IMR-90 (cell line): ENCODE results near the gene GNAT3. TPM values are rescaled to one million over a fixed set of nuclear protein-coding genes. Genes with fewer than 3 reads are reported as not detected.

Experiments
- ATAC-seq: fragments of 200-7000 bp; cut with Tn5 transposase; 2 replicates; pipeline ENCODE4 v1.9.1; 2020; ENCODE audit warnings: low read depth, mild to moderate bottlenecking, moderate library complexity
- BruUV-seq: library from RNA; stranded (reverse); fragments of 400-500 nt; replicated peaks from 2 replicates; lab custom pipeline; 2021; lab: Mats Ljungman, UMichigan
- CTCF ChIA-PET: fragments of 300-600 bp; formaldehyde crosslinking; extraction: SDS; loops from one replicate; lab custom pipeline; 2021; ENCODE audit warnings: antibody characterized with exemption; lab: Yijun Ruan, JAX
- POLR2A ChIA-PET: fragments of 300-600 bp; sonication (Branson Sonifier 250); formaldehyde crosslinking; loops from one replicate; lab custom pipeline; 2022; ENCODE audit warnings: antibody characterized with exemption; ENCODE audit not compliant: unreplicated experiment; lab: Charles Lee
- DNase-seq: peaks from one replicate; pipeline ENCODE4 v3.0.0; 2013
- H2AFZ ChIP-seq: replicated peaks from 2 replicates; pipeline ENCODE3; 2013; ENCODE audit warnings: low read length, mild to moderate bottlenecking; ENCODE audit not compliant: poor library complexity
- H2AK5ac ChIP-seq: 2 replicates; pipeline ENCODE4 v1.6.1; 2013; ENCODE audit warnings: low read depth, low read length, inconsistent platforms
- H2AK9ac ChIP-seq: replicated peaks from 2 replicates; pipeline ENCODE3; 2013; ENCODE audit warnings: mild to moderate bottlenecking, low read depth, low read length, moderate library complexity; ENCODE audit not compliant: poor library complexity
- H2BK120ac ChIP-seq: 2 replicates; pipeline ENCODE4 v1.6.1; 2013; ENCODE audit warnings: low read depth, low read length, inconsistent platforms
- H2BK15ac ChIP-seq: 3 replicates; pipeline ENCODE4 v1.6.1; 2013; ENCODE audit warnings: low read depth, low read length, inconsistent platforms
- H2BK20ac ChIP-seq: 2 replicates; pipeline ENCODE4 v1.6.1; 2013; ENCODE audit warnings: low read depth, mild to moderate bottlenecking, inconsistent platforms, low read length, moderate library complexity
- H2BK5ac ChIP-seq: 2 replicates; pipeline ENCODE4 v1.6.1; 2013; ENCODE audit warnings: mild to moderate bottlenecking, low read depth, low read length, inconsistent platforms; ENCODE audit not compliant: poor library complexity, severe bottlenecking
- H3K14ac ChIP-seq: replicated peaks from 2 replicates; pipeline ENCODE4 v1.6.1; 2013; ENCODE audit warnings: low read depth, low read length, inconsistent platforms
- H3K18ac ChIP-seq: 2 replicates; pipeline ENCODE4 v1.6.1; 2013; ENCODE audit warnings: low read depth, low read length, control low read depth
- H3K23ac ChIP-seq: 2 replicates; pipeline ENCODE4 v1.6.1; 2013; ENCODE audit warnings: low read depth, low read length, inconsistent platforms
- H3K27ac ChIP-seq: 2 replicates; pipeline ENCODE4 v1.5.1; 2013; ENCODE audit warnings: mild to moderate bottlenecking, control low read depth, low read length; ENCODE audit not compliant: insufficient read depth
- H3K27me3 ChIP-seq: 2 replicates; pipeline ENCODE4 v1.6.1; 2013; ENCODE audit warnings: low read length; ENCODE audit not compliant: control insufficient read depth, insufficient read depth
- H3K36me3 ChIP-seq: 2 replicates; pipeline ENCODE4 v1.6.1; 2013; ENCODE audit warnings: low read length, mixed read lengths; ENCODE audit not compliant: control insufficient read depth, insufficient read depth
- H3K4ac ChIP-seq: 2 replicates; pipeline ENCODE4 v1.6.1; 2013; ENCODE audit warnings: low read depth, low read length, inconsistent platforms
- H3K4me1 ChIP-seq: 2 replicates; pipeline ENCODE4 v1.6.1; 2013; ENCODE audit warnings: low read length, mixed read lengths; ENCODE audit not compliant: control insufficient read depth, insufficient read depth
- H3K4me2 ChIP-seq: 2 replicates; pipeline ENCODE4 v1.6.1; 2013; ENCODE audit warnings: low read depth, mild to moderate bottlenecking, control low read depth, low read length, moderate library complexity
- H3K4me3 ChIP-seq: 2 replicates; pipeline ENCODE4 v1.5.1; 2013; ENCODE audit warnings: low read depth, mild to moderate bottlenecking, control low read depth, low read length, moderate library complexity; ENCODE audit not compliant: insufficient read depth
- H3K56ac ChIP-seq: 2 replicates; pipeline ENCODE4 v1.6.1; 2013; ENCODE audit warnings: low read length, inconsistent platforms; ENCODE audit not compliant: insufficient read depth; ENCODE audit errors: extremely low read depth
- H3K79me1 ChIP-seq, 2 experiments: 2 replicates each; pipeline ENCODE4 v1.6.1; 2013; ENCODE audit warnings: low read length in 2 of 2, inconsistent platforms in 1 of 2, low read depth in 1 of 2
- H3K9ac ChIP-seq: 2 replicates; pipeline ENCODE4 v1.6.1; 2013; ENCODE audit warnings: low read depth, low read length, control low read depth
- H3K9me1 ChIP-seq: 2 replicates; pipeline ENCODE4 v1.6.1; 2013; ENCODE audit warnings: low read length, inconsistent platforms; ENCODE audit not compliant: insufficient read depth
- H3K9me3 ChIP-seq: 2 replicates; pipeline ENCODE4 v1.6.1; 2013; ENCODE audit warnings: low read length; ENCODE audit not compliant: control insufficient read depth, insufficient read depth
- H4K20me1 ChIP-seq: 2 replicates; pipeline ENCODE4 v1.6.1; 2013; ENCODE audit warnings: low read length, inconsistent platforms; ENCODE audit not compliant: insufficient read depth
- H4K5ac ChIP-seq: 2 replicates; pipeline ENCODE4 v1.6.1; 2013; ENCODE audit warnings: mild to moderate bottlenecking, low read depth, low read length, control low read depth
- H4K8ac ChIP-seq, 2 experiments: 2 replicates each; pipeline ENCODE4 v1.6.1; 2013; ENCODE audit warnings: low read depth in 2 of 2, low read length in 2 of 2, control low read depth in 1 of 2, inconsistent platforms in 1 of 2
- H4K91ac ChIP-seq: 2 replicates; pipeline ENCODE4 v1.6.1; 2013; ENCODE audit warnings: low read depth, low read length, inconsistent platforms; ENCODE audit not compliant: insufficient read depth
- CEBPB ChIP-seq: IDR thresholded peaks from 2 replicates; pipeline ENCODE4 v1.6.1; 2012; ENCODE audit warnings: low read depth, low read length, improper control_type of control experiment
- CHD1 ChIP-seq: IDR thresholded peaks from 2 replicates; pipeline ENCODE4 v1.6.1; 2012; ENCODE audit warnings: low read depth, low read length, improper control_type of control experiment
- MAFK ChIP-seq: IDR thresholded peaks from 2 replicates; pipeline ENCODE4 v1.6.1; 2012; ENCODE audit warnings: low read depth, low read length, improper control_type of control experiment
- MXI1 ChIP-seq: IDR thresholded peaks from 2 replicates; pipeline ENCODE4 v1.6.1; 2012; ENCODE audit warnings: low read depth, mild to moderate bottlenecking, low read length, moderate library complexity, borderline replicate concordance
- RAD21 ChIP-seq: IDR thresholded peaks from 2 replicates; pipeline ENCODE4 v1.6.1; 2012; ENCODE audit warnings: low read length, improper control_type of control experiment
- RCOR1 ChIP-seq: IDR thresholded peaks from 2 replicates; pipeline ENCODE4 v1.6.1; 2012; ENCODE audit warnings: mild to moderate bottlenecking, low read length, improper control_type of control experiment; ENCODE audit not compliant: insufficient replicate concordance
- RFX5 ChIP-seq: IDR thresholded peaks from 2 replicates; pipeline ENCODE4 v1.8.0; 2012; ENCODE audit warnings: low read depth, mild to moderate bottlenecking, low read length, moderate library complexity
- WGBS, 2 experiments: methylation state at CpG; one replicate each; pipeline versions ENCODE4 v1.1.5 to v1.1.7; 2013; ENCODE audit warnings: missing lambda C conversion rate in 2 of 2; ENCODE audit not compliant: insufficient read length in 1 of 2; ENCODE audit errors: extremely low coverage in 2 of 2; 5-methylcytosine and 5-hydroxymethylcytosine counted together
- dilution Hi-C: fragments of 300-500 bp; cut with HindIII; formaldehyde crosslinking; loops from one replicate; pipeline ENCODE4 v1.14.3; 2018; ENCODE audit warnings: low sequenced_read_pairs; ENCODE audit not compliant: unreplicated experiment
- in situ Hi-C: fragments of 300-500 bp; cut with MboI; formaldehyde crosslinking; loops from 3 replicates; pipeline ENCODE4 v1.14.3; 2019; ENCODE audit warnings: low sequenced_read_pairs, inconsistent platforms, mixed read lengths
- intact Hi-C: fragments of 100-400 bp; cut with micrococcal nuclease; formaldehyde crosslinking; loops from 2 replicates; pipeline ENCODE4 v1.10.0; 2022
- polyA plus RNA-seq, 3 experiments: library from polyadenylated mRNA; depleted of rRNA; stranded (reverse); fragments of >200 nt; gene quantifications; 2 replicates each; pipeline ENCODE4 v1.2.3, GENCODE V29; 2012; ENCODE audit warnings: low replicate concordance in 1 of 3
- total RNA-seq: library from RNA; depleted of rRNA; stranded (reverse); fragments of >200 nt; gene quantifications from 2 replicates; pipeline ENCODE4 v1.2.3, GENCODE V29; 2012
- TF ChIP-seq, protein P1 (sequence below): fragments of 150-350 bp; IDR thresholded peaks from 2 replicates; pipeline ENCODE4 v1.6.1; 2016; ENCODE audit warnings: low read depth, mild to moderate bottlenecking, low read length, moderate library complexity, borderline replicate concordance

Gene GNAT3
- total and polyA plus RNA-seq, 2 of the 4 experiments (the other 2 are of a cell fraction) = not detected

DNA sequence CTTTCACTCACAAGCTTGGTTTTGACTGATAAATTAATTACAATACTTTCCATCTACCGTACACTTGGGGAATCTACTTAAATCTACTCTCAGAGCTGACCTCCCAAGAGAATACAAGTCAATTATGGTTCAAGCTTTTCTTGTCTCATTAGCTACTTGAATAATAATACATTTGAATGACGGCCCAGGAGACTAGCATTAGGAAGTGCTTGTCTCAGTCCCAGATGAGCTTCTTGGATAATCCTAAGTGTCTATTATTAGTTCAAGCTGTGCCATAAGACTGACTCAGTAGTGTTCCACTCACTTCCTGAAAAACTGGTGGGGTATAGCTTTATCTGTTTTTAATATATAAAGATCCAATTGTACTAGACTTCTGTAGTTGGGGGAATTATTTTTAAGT, 100.2 kb downstream of the GNAT3 start:
- dilution Hi-C loops = no loop called here
- TF ChIP-seq, protein P1, sequence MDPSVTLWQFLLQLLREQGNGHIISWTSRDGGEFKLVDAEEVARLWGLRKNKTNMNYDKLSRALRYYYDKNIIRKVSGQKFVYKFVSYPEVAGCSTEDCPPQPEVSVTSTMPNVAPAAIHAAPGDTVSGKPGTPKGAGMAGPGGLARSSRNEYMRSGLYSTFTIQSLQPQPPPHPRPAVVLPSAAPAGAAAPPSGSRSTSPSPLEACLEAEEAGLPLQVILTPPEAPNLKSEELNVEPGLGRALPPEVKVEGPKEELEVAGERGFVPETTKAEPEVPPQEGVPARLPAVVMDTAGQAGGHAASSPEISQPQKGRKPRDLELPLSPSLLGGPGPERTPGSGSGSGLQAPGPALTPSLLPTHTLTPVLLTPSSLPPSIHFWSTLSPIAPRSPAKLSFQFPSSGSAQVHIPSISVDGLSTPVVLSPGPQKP = no peak
- TF ChIP-seq MXI1 = no peak
- TF ChIP-seq CEBPB = no peak
- TF ChIP-seq RCOR1 = no peak
- no peak for TF ChIP-seq RAD21
- no peak for TF ChIP-seq RFX5
- no peak for TF ChIP-seq CHD1
- no peak for TF ChIP-seq MAFK

More for the DNA sequence above, 100.2 kb downstream of the GNAT3 start:
- intact Hi-C loops = no loop called here
- Histone ChIP-seq H3K9me1 (no peaks in the 10 kb centered on the region), H3K4me2 (no peak overlapping the region), H4K5ac (no peak overlapping the region), H3K4me1 (peaks cover 3% of the 10 kb centered on the region), H3K27ac (no peak overlapping the region), H3K4ac (no peak overlapping the region), H3K18ac (no peak overlapping the region), H3K79me1 (no peaks in the 10 kb centered on the region), H3K36me3 (no peaks in the 10 kb centered on the region), H3K56ac (no peak overlapping the region), H2BK120ac (no peak overlapping the region), H2AK9ac (no peak overlapping the region), H2BK5ac (no peak overlapping the region), H2AFZ (no peak overlapping the region), H4K91ac (no peak overlapping the region), H3K23ac (no peak overlapping the region), H4K20me1 (no peaks in the 10 kb centered on the region), H3K9ac (no peak overlapping the region), H2BK15ac (no peak overlapping the region), H3K14ac (no peak overlapping the region), H3K4me3 (no peak overlapping the region), H4K8ac (no peak overlapping the region), H2BK20ac (no peak overlapping the region), H3K9me3 (no peaks in the 10 kb centered on the region), H3K27me3 (no peaks in the 10 kb centered on the region), H2AK5ac (no peak overlapping the region)
- DNase-seq (peak; percentile 23), ATAC-seq (no peak)
- in situ Hi-C loops = no loop called here
- no TSS peak for BruUV-seq
- POLR2A ChIA-PET = no interaction called here
- no CpG with 5 or more reads among the region's 2 CpGs for WGBS, 2 experiments
- CTCF ChIA-PET = interaction anchor here (1.3 kb wide), 1 partner anchor 17 kb away, joined by 3 read pairs; no protein-coding TSS in a partner anchor
